Measurements from ENCODE around the gene RUBCN.

- TF ChIP-seq POLR2AphosphoS5 (IDR thresholded peaks at IDR 0.05; ENCODE audit: borderline replicate concordance, low read depth, low read length) (no peak), EZH2 (IDR thresholded peaks at IDR 0.05) (no peak)
These were observed 654 bp downstream of the RUBCN start for GRCh38 chr3:197736010-197736490.
